Thyroid gland (tissue), 4 donors: ENCODE measurements around the gene PLEKHG4. TPM values are rescaled to one million over a fixed set of nuclear protein-coding genes. Genes with fewer than 3 reads are reported as not detected.

ENCODE experiments used
- DNase-seq, 2 donors: peaks; one replicate each; pipeline ENCODE4 v3.0.0-alpha.2; 2019
- H3K27ac ChIP-seq, 3 donors: fragments of 200-600 bp; sonication (generic); 1 replicate in 2 of 3; 2 replicates in 1 of 3; pipeline ENCODE4 v1.5.1; 2016 to 2019; ENCODE audit warnings: mild to moderate bottlenecking in 1 of 3, moderate library complexity in 1 of 3
- H3K27me3 ChIP-seq: fragments of 200-600 bp; sonication (generic); one replicate; pipeline ENCODE4 v1.5.1; 2019
- H3K36me3 ChIP-seq, 2 donors: fragments of 200-600 bp; sonication (generic); one replicate each; pipeline ENCODE4 v1.5.1; 2016 to 2019
- H3K4me1 ChIP-seq, 2 donors: fragments of 200-600 bp; sonication (generic); one replicate each; pipeline ENCODE4 v1.5.1; 2017 to 2019
- H3K4me3 ChIP-seq, 3 donors: fragments of 200-600 bp; sonication (generic); replicated peaks in 1 of 3; 1 replicate in 2 of 3; 2 replicates in 1 of 3; pipeline ENCODE4 v1.5.1; 2016; ENCODE audit warnings: mild to moderate bottlenecking in 1 of 3
- H3K9me3 ChIP-seq: fragments of 200-600 bp; sonication (generic); one replicate; pipeline ENCODE4 v1.5.1; 2017
- POLR2A ChIP-seq, 2 donors: fragments of 450-650 bp; IDR thresholded peaks; one replicate each; pipeline ENCODE4 v1.6.1; 2017; ENCODE audit warnings: antibody characterized with exemption in 2 of 2, mild to moderate bottlenecking in 2 of 2, moderate library complexity in 1 of 2
- WGBS, 2 donors: methylation state at CpG; one replicate each; pipeline ENCODE4 v1.1.5; 2017; 5-methylcytosine and 5-hydroxymethylcytosine counted together
- intact Hi-C: fragments of 100-400 bp; cut with DNase I; formaldehyde crosslinking; loops from one replicate; pipeline ENCODE4 v1.15.1; 2023
- total RNA-seq, 4 donors: library from RNA; depleted of rRNA; stranded (reverse); fragments of >200 nt; gene quantifications; one replicate each; pipeline ENCODE4 v1.2.3, GENCODE V29; 2016
- TF ChIP-seq, protein P1 (sequence below), 6 experiments: fragments of 200-600 bp in 3 of 6; fragments of 450-650 bp in 3 of 6; sonication (generic) in 3 of 6; IDR thresholded peaks; one replicate each; pipeline ENCODE4 v1.5.1; 2016 to 2019; ENCODE audit warnings: antibody characterized with exemption in 6 of 6, mild to moderate bottlenecking in 2 of 6, inconsistent platforms in 1 of 6, moderate library complexity in 1 of 6

Gene PLEKHG4, protein sequence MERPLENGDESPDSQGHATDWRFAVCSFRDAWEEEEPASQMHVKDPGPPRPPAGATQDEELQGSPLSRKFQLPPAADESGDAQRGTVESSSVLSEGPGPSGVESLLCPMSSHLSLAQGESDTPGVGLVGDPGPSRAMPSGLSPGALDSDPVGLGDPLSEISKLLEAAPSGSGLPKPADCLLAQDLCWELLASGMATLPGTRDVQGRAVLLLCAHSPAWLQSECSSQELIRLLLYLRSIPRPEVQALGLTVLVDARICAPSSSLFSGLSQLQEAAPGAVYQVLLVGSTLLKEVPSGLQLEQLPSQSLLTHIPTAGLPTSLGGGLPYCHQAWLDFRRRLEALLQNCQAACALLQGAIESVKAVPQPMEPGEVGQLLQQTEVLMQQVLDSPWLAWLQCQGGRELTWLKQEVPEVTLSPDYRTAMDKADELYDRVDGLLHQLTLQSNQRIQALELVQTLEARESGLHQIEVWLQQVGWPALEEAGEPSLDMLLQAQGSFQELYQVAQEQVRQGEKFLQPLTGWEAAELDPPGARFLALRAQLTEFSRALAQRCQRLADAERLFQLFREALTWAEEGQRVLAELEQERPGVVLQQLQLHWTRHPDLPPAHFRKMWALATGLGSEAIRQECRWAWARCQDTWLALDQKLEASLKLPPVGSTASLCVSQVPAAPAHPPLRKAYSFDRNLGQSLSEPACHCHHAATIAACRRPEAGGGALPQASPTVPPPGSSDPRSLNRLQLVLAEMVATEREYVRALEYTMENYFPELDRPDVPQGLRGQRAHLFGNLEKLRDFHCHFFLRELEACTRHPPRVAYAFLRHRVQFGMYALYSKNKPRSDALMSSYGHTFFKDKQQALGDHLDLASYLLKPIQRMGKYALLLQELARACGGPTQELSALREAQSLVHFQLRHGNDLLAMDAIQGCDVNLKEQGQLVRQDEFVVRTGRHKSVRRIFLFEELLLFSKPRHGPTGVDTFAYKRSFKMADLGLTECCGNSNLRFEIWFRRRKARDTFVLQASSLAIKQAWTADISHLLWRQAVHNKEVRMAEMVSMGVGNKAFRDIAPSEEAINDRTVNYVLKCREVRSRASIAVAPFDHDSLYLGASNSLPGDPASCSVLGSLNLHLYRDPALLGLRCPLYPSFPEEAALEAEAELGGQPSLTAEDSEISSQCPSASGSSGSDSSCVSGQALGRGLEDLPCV
- total RNA-seq, result 10 to 100 TPM in 2 of 4 donors, 1 to 10 TPM in 2; 8.2 to 11.7 (median 9.5) TPM

- H3K9me3 ChIP-seq, result no peaks in the 10 kb centered on the region
- H3K27ac ChIP-seq, result peak within 1 kb of the TSS in 2 of 3 donors; percentile 7 to 45
- WGBS, 2 donors, result 72 to 88% methylated on average over 12 to 20 of the region's 83 CpGs
- H3K4me3 ChIP-seq, result peak within 1 kb of the TSS in 2 of 3 donors; percentile 42 to 57
- intact Hi-C loops, result no loop called here
- peak; percentile 66 to 71 for DNase-seq
- TF ChIP-seq, protein P1, sequence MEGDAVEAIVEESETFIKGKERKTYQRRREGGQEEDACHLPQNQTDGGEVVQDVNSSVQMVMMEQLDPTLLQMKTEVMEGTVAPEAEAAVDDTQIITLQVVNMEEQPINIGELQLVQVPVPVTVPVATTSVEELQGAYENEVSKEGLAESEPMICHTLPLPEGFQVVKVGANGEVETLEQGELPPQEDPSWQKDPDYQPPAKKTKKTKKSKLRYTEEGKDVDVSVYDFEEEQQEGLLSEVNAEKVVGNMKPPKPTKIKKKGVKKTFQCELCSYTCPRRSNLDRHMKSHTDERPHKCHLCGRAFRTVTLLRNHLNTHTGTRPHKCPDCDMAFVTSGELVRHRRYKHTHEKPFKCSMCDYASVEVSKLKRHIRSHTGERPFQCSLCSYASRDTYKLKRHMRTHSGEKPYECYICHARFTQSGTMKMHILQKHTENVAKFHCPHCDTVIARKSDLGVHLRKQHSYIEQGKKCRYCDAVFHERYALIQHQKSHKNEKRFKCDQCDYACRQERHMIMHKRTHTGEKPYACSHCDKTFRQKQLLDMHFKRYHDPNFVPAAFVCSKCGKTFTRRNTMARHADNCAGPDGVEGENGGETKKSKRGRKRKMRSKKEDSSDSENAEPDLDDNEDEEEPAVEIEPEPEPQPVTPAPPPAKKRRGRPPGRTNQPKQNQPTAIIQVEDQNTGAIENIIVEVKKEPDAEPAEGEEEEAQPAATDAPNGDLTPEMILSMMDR (IDR thresholded peaks at IDR 0.05), result peak in 4 of 6 experiments; percentile 57 to 88 (median 82)
- TF ChIP-seq POLR2A (IDR thresholded peaks at IDR 0.05), result no peak
- peaks cover 7 to 23% of the 10 kb centered on the region in 2 donors for H3K4me1 ChIP-seq
- no peaks in the 10 kb centered on the region for H3K36me3 ChIP-seq
- no peaks in the 10 kb centered on the region for H3K27me3 ChIP-seq
Measured at GRCh38 chr16:67279296-67280089, at the start of gene PLEKHG4. Gene PLEKHG4 (plus strand): TSS chr16:67279532. CDS start chr16:67280045, 513 bp downstream.

DNA sequence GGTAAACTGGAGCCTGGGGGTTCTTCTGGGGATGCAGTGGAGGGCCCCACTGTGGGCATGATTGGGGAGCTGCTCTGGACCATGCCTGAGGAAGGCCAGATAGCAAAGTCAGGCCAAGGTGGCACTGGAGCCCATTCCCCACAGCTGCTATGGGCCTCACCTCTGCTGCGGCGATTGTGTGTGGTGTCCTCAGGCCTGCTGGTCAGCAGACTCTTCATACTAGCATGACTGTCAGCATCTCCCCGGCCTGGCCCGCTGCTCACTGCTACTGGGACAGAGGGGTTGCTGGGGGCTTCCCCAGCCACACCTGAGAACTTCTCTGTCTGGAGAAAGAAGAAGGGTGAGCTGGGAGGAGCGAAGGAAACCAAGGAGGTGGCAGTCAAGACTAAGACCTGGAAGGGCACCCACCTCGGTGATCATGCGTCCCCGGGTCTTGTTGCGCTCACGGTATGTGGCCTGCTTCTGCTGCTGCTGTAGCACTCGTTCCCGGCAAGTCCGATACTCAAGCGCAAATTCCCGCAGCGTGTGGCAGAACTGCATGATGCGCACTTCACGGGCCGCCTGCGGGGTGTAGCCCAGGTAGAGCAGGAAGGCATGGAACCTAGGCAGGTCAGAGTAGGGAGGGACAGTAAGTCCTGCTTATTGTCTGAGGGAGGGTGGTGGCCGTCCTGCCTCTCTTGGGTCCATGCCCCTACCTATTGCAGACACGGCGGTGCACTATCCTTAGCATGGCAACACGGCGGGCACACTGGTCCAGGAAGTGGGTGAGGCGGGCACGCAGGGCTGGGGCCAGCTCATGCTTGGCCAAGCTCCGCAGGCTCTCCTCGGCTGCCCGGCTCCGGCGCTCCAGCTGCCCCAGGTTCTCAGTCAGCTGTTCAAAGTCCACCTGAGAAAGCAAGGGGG, 49.2 kb upstream of the PLEKHG4 start:
- peaks cover 14% of the 10 kb centered on the region in 2 donors for H3K4me1 ChIP-seq
- DNase-seq, result no peak
- WGBS, 2 donors, result 89 to 95% methylated on average over 27 to 30 of the region's 32 CpGs
- H3K36me3 ChIP-seq, result peaks cover 52% of the 10 kb centered on the region in 2 donors
- intact Hi-C loops, result no loop called here
- H3K4me3 ChIP-seq, result no peak overlapping the region
- H3K27me3 ChIP-seq, result no peaks in the 10 kb centered on the region
- H3K27ac ChIP-seq, result no peak overlapping the region
- H3K9me3 ChIP-seq, result no peaks in the 10 kb centered on the region
- TF ChIP-seq, protein P1 (IDR thresholded peaks at IDR 0.05), result no peak
- TF ChIP-seq POLR2A (IDR thresholded peaks at IDR 0.05), result no peak

DNA sequence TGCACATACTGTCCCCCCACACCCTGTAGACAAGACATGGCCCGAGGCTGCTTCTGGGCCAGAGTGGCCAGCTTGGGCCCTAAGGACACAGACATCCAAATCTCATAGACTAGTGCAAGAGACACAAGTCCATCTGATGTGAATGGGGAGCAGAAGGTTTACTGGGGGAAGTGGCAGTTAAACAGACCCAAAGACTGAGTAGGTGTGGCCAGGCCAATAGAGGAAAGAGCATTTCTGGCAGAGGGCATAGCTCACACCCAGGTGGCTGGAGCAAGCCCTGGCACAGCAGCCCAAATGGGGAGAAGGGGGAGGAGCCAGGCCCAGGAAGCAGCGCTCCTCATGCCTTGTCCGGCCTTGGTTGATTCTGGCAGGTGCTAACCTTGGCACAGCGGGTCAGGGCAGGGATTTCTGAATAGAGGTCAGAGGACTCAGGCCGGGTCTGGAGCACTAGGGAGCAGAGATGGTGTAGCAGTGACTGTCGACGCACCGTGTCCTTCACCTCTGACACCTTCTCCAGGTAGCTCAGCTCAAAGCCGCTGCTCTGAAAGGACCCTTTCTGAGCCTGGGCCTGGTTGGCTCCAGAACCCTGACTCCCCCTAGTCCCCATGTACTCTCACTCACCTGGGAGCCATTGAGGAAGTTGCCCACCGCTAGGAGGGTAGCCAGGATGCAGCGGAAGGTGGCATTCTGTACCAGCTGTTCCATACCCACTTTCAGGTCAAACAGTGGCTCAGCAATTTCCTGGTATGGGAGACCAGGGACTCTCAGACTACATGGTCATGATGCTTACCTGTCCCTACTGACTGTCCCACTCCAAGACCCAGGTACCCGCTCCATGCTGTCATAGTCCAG, 48.3 kb upstream of the PLEKHG4 start:
- Histone ChIP-seq H3K4me1 (peaks cover 11 to 13% of the 10 kb centered on the region in 2 donors), H3K4me3 (no peak overlapping the region), H3K27me3 (no peaks in the 10 kb centered on the region), H3K36me3 (peaks cover 57 to 59% of the 10 kb centered on the region in 2 donors), H3K27ac (no peak overlapping the region), H3K9me3 (no peaks in the 10 kb centered on the region)
- no peak for TF ChIP-seq POLR2A (IDR thresholded peaks at IDR 0.05)
- DNase-seq, result no peak
- 90% methylated on average over 11 to 12 of the region's 12 CpGs for WGBS, 2 donors
- intact Hi-C loops, result no loop called here

GRCh38 chr16:67233596-67233995, 45.7 kb upstream of the PLEKHG4 start:
- H3K27me3 ChIP-seq, result no peaks in the 10 kb centered on the region
- 63 to 65% methylated on average over 7 of the region's 7 CpGs for WGBS, 2 donors
- peak in 1 of 2 donors; percentile 42 for DNase-seq
- H3K4me3 ChIP-seq, result no peak overlapping the region
- peaks cover 74 to 80% of the 10 kb centered on the region in 2 donors for H3K36me3 ChIP-seq
- intact Hi-C loops, result no loop called here
- TF ChIP-seq, protein P1 (IDR thresholded peaks at IDR 0.05), result no peak
- TF ChIP-seq POLR2A (IDR thresholded peaks at IDR 0.05), result no peak
- H3K4me1 ChIP-seq, result no peaks in the 10 kb centered on the region
- H3K27ac ChIP-seq, result no peak overlapping the region
- H3K9me3 ChIP-seq, result no peaks in the 10 kb centered on the region
